ENCODE data around the gene RFX7.

The RFX7 gene

GRCh38 chr15:56222302-56222701 is 21.4 kb downstream of the RFX7 start:
- in situ Hi-C loops (cut with MboI; ENCODE audit: low sequenced_read_pairs, unreplicated experiment) = no loop called here
- no peak for DNase-seq (ENCODE audit: low spot score)
- TF ChIP-seq, protein P1, sequence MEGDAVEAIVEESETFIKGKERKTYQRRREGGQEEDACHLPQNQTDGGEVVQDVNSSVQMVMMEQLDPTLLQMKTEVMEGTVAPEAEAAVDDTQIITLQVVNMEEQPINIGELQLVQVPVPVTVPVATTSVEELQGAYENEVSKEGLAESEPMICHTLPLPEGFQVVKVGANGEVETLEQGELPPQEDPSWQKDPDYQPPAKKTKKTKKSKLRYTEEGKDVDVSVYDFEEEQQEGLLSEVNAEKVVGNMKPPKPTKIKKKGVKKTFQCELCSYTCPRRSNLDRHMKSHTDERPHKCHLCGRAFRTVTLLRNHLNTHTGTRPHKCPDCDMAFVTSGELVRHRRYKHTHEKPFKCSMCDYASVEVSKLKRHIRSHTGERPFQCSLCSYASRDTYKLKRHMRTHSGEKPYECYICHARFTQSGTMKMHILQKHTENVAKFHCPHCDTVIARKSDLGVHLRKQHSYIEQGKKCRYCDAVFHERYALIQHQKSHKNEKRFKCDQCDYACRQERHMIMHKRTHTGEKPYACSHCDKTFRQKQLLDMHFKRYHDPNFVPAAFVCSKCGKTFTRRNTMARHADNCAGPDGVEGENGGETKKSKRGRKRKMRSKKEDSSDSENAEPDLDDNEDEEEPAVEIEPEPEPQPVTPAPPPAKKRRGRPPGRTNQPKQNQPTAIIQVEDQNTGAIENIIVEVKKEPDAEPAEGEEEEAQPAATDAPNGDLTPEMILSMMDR (IDR thresholded peaks at IDR 0.05; ENCODE audit: borderline replicate concordance, control extremely low read depth, extremely low read depth, insufficient read depth, missing control alignments) = no peak

DNA sequence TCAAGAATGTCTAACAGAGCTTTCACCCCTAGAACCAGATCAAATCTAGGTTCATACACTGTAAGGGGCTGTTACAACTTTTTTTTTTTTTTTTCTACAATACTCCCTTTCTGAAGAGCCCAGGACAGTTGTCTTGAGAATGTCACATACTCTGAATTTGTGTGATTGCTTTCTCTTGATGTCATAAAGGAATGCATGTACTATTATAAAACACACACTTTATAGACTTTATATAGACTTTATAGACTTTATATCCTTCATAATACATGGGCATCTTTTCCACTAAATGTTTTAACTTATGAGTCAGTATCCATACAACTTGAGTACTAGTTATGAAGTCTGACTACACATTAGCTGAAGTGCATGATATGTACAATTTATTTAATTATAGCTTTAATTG is 26.3 kb downstream of the RFX7 start:
- no peak for DNase-seq (ENCODE audit: low spot score)
- in situ Hi-C loops (cut with MboI; ENCODE audit: low sequenced_read_pairs, unreplicated experiment) = no loop called here
- TF ChIP-seq, protein P1 (IDR thresholded peaks at IDR 0.05; ENCODE audit: borderline replicate concordance, control extremely low read depth, extremely low read depth, insufficient read depth, missing control alignments) = no peak

DNA sequence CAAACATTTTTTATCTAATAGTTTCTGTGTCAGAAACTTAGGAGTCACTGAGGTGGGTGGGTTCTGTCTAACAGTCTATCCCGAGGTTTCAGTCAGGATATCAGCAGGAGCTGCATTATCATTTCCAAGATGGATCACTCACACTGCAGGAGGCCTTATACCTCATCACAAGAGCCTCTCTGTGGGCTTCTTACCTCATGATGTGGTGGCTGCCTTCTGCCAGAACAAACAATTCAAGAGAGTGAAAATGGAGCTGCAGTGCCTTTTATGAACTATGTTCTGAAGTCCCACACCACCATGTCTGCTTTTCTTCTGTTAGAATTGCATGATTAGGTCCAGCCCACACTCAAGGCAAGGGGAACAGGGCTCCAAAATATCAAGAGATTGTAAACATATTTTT is 27.9 kb downstream of the RFX7 start:
- no peak for DNase-seq (ENCODE audit: low spot score)
- in situ Hi-C loops (cut with MboI; ENCODE audit: low sequenced_read_pairs, unreplicated experiment) = no loop called here
- TF ChIP-seq, protein P1 (IDR thresholded peaks at IDR 0.05; ENCODE audit: borderline replicate concordance, control extremely low read depth, extremely low read depth, insufficient read depth, missing control alignments) = no peak

GRCh38 chr15:56211960-56212550 is 31.6 kb downstream of the RFX7 start:
- TF ChIP-seq, protein P1 (IDR thresholded peaks at IDR 0.05; ENCODE audit: borderline replicate concordance, control extremely low read depth, extremely low read depth, insufficient read depth, missing control alignments) = no peak
- no peak for DNase-seq (ENCODE audit: low spot score)
- in situ Hi-C loops (cut with MboI; ENCODE audit: low sequenced_read_pairs, unreplicated experiment) = no loop called here

- TF ChIP-seq, protein P1 (IDR thresholded peaks at IDR 0.05; ENCODE audit: borderline replicate concordance, control extremely low read depth, extremely low read depth, insufficient read depth, missing control alignments) = no peak
- no peak for DNase-seq (ENCODE audit: low spot score)
- in situ Hi-C loops (cut with MboI; ENCODE audit: low sequenced_read_pairs, unreplicated experiment) = no loop called here
Observed at GRCh38 chr15:56211064-56211463, 32.6 kb downstream of the RFX7 start.

DNA sequence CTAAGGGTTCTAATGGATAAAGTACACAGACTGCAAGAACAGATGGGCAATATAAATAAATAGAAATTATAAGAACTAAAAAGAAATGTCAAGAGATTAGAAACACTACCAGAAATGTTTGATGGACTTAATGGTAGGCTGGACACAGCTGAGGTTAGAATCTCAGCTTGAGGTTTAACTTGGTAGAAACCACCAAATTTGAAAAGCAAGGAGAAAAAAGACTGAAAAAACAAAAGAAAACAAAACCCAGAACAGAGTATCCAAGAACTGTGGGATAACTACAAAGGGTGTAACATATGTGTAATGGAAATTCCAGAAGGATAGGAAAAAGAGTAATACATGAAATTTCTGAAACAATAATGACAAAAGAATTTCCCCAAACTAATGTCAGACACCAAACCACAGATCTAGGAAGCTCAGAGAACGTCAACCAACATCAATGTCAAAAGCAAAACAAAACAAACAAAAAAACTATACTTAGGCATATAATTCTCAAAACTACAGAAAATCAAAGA is 35.0 kb downstream of the RFX7 start:
- in situ Hi-C loops (cut with MboI; ENCODE audit: low sequenced_read_pairs, unreplicated experiment) = no loop called here
- DNase-seq (ENCODE audit: low spot score) = no peak

More for the DNA sequence above, 35.0 kb downstream of the RFX7 start:
- TF ChIP-seq, protein P1 (IDR thresholded peaks at IDR 0.05; ENCODE audit: borderline replicate concordance, control extremely low read depth, extremely low read depth, insufficient read depth, missing control alignments) = no peak
